GM12891 (cell line): ENCODE data around the gene COQ3.

Experiments
- POLR2AphosphoS5 ChIP-seq: IDR thresholded peaks from 2 replicates; pipeline ENCODE4 v1.6.1; 2011; ENCODE audit warnings: low read depth, low read length, control low read depth
- TAF1 ChIP-seq: IDR thresholded peaks from 2 replicates; pipeline ENCODE4 v1.6.1; 2011; ENCODE audit warnings: low read depth, low read length, control low read depth

DNA sequence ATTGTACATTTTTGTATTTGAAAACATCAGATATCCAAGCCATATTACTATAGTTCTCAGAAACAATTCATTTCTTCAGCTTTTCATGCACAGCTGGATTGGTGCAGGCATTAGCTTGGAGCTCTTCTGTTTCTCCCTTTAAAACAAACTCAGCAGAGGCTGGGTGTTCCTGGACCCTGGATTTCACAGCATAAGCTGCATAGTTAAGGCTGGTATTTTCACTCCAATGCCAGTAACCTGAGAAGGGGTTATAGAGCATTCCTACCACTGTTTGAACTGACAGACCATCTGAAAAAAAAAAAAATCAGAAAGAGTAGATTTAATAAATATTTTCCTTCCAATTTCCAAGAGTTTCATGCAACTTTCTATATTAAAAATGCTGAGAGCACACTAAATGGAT lies 24.5 kb downstream of the COQ3 start:
- TF ChIP-seq POLR2AphosphoS5 (no peak), TAF1 (no peak)
